NCI-H2107 treated with DMSO at 0.1 percent for 48 hours (cell line): ENCODE data around the gene VWA3B.
"Not testable (repeated sequence)": the region's sequence is repeated elsewhere in the genome, so short reads cannot be mapped to it uniquely, and the experiment has no call there.

Source experiments
- DNase-seq: peaks from one replicate; lab custom pipeline; 2025; ENCODE audit not compliant: unreplicated experiment; lab: John Stamatoyannopoulos, UW

The VWA3B gene, protein sequence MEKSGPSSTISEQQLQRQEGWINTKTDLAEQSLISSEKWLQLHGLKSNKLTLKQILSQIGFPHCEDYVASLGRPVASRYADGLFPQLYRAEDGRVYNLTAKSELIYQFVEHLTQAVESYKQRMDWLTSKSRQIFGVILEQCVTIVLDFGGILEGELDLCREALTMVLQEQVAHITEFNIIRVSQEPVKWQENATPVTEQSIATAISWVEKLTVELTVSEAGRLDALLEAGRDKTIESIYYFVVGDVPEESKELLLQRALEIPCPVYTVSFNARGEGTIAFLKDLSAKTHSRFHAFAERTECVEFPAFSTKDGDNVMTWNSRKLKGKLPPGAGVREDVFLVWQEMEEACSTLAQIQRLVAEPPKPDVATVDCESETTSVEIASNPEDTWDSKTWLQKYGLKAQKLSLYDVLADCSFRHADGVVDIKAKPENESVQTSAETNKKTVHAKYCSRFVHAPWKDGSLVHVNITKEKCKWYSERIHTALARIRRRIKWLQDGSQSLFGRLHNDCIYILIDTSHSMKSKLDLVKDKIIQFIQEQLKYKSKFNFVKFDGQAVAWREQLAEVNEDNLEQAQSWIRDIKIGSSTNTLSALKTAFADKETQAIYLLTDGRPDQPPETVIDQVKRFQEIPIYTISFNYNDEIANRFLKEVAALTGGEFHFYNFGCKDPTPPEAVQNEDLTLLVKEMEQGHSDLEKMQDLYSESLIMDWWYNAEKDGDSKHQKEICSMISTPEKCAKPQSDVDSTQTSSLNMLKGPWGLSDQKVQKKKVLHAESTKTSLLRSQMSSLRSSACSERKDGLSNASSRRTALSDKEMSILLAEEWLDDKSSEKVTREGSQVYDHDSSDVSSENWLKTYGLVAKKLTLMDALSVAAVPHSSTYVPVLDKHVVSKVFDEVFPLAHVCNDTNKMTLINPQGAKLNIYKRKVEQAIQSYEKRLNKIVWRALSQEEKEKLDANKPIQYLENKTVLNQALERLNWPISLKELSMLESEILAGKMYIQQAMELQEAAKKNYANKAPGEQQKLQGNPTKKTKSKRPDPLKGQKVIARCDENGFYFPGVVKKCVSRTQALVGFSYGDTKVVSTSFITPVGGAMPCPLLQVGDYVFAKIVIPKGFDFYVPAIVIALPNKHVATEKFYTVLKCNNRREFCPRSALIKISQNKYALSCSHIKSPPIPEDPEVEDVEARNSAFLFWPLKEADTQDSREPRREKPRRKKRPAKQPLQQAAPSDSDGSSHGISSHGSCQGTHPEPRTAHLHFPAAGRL (N-terminal part only)

DNA sequence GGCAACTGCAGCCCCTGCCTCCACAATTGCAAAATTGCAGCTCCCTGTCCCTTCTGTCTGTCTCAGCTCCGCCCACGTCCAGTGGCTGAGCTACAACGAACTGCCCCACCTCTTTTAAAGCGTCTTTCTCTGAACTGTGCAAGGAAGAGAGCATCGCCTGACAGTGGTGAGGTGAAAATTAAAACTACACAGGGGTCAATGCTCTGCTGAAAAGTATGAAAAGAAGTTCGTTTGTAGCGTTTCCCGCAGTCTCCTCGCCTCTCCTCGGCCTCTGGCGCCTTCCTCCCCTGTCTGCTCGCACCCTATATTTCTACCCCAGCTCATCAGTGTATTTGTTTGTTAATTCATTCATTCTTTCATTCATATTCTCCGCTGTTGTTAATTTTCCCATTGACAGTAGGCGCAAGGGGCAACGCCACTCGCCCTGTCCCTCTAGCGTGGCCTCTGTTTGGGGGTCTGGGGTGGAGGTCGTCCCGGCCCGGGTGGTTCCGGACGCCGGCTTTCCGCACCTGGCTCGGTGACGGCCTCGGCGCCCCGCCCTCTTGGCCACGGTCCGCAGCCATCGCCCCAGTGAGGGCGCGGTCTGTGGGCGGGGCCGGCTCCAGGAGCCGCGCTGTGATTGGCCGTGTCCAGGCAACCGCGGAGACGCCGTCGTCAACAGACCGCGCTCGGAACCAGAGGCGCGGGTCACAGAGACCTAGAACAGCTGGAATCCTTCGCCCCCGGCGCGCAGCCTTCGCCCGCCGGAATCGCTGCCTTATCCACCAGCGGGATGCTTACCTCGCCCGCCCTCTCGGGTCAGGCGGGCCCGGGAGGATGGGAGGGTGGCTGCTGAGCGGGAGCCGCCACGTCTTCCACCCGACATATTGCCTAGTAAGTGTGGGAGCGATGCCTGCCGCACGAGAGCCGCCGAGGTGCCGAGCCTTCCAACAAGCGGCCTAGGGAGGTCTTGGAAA, at the start of gene VWA3B:
TSS of gene VWA3B (plus strand) at position 677 of the 956 bp plus-strand sequence. CDS start 5,926 bp downstream, outside the sequence.
- peak; percentile 42 for DNase-seq

DNA sequence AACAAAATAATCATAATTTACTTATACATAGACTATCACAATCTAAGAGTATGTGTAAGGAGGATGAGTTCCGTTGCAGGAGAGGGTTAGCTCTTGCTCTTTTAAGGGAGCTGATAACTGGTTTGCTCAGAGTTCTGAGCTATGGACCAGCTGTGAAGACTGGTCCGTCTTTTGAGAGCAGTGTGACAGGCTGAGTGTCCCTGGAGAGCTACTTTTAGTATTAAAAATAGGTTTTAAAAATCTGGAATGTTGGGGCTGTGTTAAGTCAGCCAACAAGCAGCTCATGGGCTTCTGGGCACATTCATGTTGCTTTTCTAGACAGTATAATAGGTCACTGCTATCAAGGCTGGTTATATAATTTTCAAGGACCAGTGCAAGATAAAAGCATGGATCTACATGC, 49.8 kb upstream of the VWA3B start:
- DNase-seq: no peak

DNA sequence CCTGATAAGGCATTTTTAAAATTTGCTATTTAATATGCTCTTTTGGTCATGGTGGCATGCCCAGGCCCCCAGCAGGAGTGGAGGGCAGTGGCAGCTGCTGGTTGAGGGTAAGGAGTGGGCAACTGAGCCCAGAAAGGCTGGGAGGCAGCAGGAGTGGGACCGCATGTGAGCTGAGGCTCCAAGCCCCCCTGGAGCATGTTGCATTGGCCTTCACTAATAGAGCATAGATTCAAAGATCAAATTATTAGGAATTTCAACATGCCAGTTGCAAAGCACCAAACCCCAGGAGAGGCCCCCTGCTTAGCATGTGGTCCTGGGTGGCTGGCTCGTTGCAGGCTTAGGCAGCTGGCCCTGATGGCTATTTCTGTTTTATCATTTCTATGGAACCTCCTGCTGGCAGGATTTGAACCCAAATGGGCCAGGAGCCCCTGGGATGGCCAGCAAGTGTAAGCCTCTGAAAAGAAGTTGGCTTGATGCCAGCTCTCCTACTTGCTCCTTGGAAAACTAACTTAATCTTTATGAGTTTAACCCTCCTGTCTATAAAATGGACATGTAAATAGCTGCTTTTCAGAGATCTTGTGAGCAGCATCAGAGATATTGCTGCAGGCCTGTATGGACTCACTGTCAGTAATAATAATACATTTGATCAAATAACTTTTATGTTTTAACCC, 49.2 kb upstream of the VWA3B start:
- DNase-seq: no peak

DNA sequence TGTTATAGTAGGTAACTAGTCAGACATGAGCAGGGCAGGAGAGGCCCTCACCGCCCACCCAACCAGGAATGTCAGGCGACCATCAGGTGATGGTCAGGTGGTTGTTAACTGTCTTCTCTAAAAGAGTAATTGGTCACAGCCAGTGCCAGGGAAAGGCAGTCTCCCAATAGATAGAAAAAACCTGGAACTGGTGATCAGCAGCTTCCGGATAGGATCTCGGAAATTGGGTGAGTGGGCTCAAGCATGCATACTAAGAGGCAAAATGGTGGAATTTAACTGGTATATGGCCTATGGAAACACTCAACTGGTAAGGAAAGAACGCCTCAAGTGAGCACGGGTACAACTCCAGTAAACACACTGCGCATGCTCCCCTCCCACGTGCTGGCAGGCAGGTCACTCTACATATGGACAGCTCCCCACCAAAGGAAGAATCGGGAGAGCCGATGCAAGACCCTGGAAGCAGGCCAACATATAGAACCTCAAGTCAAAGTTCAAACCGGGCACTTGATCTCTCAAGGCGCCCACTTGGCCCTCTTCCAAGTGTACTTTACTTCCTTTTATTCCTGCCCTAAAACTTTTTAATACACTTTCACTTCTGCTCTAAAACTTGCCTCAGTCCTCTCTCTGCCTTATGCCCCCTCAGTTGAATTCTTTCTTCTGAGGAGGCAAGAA, 47.7 kb upstream of the VWA3B start:
- no peak for DNase-seq

DNA sequence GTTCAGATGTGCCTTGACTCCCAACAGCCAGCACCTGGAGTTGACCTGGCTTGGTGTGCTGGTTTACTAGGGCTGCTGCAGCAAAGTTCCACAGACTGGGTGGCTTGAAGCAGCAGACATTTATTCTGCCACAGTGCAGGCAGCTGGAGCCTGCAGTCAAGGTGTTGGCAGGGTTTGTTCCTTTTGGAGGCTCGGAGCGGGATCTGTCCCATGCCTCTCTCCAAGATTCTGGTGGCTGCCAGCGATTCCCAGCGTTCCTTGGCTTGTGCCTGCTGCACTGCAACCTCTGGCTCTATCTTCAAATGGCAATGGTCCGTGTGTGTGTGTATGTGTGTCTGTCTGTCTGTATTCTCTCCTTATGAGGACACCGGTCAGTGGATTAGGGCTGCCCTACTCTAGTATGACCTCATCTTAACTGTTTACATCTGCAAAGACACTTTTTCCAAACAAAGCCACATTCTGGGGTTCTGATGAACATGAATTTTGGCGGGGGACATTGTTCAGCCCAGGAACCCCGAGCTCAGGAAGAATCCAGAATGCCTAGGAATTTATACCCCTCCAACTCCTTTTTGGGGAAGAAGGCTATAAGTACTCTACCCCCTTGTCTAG, 46.5 kb upstream of the VWA3B start:
- DNase-seq: no peak

DNA sequence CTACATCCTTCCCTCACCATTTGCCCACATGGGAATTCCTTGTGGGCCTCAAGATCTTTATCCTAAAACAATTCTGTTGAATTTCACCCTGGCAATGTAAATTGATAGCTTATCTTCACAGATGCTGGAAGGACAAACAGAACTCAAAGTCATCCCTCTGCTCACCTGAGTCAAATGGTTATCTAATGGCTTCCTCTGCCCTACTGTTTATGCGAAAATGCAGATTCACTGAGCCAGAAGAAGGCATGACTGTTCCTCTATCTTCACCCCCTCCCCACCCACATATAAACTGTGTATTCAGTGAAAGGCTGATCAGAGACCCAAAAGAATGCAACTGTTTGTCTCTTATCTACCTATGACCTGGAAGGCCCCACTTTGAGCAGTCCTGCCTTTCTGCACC, 43.9 kb upstream of the VWA3B start:
- no peak for DNase-seq

DNA sequence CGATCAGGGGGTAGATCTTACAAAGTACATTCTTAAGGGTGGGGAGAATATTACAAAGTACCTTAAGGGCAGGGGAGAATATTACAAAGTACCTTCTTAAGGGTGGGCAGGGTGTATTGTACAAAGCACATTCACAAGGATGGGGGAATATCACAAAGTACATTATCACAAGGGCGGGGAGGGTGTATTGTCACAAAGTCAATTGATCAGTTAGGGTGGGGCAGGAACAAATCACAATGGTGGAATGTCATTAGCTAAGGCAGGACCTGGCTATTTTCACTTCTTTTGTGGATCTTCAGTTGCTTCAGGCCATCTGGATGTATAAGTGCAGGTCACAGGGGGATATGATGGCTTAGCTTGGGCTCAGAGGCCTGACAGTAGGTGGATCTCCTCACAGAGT, 42.2 kb upstream of the VWA3B start:
- DNase-seq: not testable (repeated sequence)

DNA sequence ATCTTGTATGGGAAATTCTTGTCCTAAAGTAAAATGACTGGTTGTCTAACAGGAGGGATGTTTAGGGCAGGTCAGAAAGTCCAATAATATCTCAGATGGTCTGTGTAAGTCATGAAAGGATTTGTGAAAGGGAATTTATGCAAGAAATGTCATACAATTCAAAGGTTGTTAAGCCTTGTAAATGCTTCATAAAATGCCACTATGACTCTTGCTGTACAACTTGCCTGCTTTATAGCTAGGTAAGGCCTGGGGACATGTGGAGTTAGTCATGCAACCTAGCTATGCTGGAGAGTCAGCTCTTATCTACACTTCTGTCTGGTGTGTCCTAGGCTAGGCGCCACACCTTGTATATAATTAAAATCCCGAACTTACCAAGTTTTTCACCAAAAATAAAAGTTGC, 36.9 kb upstream of the VWA3B start:
- DNase-seq: no peak

DNA sequence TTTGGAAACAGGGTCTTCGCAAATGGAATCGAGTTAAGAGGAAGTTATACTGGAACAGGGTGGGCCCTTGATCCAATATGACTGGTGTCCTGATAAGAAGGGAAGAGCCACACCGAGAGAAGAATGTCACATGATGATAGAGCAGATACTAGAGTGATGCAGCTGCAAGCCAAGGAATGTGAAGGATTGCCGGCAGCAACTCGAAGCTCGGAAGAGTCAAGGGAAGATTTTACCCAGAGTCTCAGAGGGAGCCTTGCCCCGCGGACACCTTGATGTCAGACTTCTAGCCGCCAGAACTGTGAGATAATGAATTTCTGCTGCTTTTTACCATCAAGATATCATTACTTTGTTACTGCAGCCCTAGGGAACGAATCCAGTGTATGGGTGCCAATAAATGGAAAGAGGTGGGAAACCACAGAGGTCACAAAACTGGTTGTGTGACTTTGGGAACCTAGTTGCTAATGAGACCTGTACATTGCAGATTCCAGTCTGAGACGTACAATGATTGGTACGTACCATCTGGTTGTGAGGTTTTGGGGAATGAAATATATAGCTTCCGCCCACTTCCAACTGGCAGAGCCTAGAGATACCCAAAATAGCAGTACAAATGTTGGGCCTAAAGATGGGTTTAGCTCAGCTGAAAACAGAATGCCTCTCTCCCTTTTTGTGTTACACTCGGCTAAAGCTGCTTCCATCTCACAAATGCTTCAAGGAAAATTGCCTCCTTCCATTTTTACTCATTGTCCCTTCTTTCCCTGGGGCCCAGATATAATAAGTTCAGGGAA, 28.6 kb upstream of the VWA3B start:
- no peak for DNase-seq

DNA sequence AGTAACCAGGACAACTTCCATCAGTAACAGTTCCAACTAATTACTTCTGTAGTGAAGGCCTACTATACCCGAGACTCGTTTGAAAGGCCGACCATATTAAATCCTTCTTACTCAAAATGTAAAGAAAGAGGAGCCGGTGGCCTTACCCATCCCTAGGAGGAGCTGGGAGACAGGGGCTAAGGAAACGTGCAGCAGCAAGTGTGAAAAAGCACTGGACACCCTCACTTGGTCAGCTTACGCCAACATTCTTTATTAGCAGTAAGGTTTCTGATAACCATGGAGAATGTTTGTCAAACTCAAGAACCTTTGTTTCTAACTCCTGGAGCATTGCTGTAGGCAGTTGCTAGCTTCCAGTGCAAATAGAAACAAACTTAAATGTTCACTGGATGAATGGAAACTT, 26.7 kb upstream of the VWA3B start:
- no peak for DNase-seq

DNA sequence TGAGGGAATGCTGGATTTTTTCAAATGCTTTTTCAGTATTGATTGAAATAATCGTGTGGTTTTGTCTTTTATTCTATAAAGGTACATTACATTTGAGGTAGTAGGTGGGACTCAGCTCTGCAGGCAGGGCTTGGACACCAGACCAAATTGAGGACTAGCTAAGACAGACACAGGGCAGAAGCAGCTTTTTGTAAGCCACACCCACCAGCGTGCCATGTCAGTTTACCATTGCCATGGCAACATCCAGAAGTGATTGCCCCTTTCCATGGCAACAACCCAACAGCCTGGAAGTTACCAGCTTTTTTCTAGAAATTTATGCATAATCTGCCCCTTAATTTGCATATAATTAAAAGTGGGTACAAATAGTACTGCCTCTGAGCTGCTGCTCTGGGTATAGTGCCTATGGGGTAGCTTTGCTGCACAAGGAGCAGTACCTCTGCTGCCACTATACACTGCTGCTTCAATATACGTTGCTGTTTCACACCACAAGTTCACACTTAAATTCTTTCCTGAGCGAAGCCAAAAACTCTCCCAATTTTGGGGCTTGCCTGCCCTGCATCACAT, 23.6 kb upstream of the VWA3B start:
- no peak for DNase-seq

DNA sequence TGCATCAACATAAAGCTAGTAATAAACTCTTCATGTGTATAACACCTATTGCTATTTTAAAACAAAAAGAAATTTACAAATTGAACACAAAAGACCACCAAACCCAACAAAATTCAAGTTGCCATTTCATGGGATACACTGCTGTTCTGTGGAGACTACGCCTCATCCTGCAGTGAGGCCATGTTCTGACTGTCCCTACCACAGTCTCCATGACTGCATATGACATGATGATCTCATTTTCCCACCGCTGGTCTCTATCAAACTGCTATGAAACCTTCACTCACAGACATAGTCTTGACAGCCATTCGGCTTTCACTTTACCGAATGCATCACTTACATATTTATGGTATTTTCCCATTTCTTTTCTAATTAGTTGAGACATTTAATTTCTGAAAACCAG, 21.2 kb upstream of the VWA3B start:
- DNase-seq: no peak

DNA sequence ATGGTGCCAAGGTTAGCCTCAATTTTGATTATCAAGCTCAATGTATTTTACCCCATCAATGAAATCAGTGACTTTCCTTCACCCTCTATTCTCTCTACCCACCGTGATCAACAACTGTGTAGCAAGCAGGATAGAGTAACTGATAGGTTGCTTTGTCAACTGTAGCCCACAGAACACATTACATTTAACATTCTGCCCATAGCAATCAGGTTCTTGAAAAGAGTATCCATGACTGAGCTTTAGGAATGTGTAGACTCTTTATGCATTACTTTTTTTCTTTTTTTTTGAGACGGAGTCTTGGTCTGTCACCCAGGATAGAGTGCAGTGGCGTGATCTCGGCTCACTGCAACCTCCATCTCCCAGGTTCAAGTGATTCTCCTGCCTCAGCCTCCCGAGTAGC, 19.8 kb upstream of the VWA3B start:
- no peak for DNase-seq

DNA sequence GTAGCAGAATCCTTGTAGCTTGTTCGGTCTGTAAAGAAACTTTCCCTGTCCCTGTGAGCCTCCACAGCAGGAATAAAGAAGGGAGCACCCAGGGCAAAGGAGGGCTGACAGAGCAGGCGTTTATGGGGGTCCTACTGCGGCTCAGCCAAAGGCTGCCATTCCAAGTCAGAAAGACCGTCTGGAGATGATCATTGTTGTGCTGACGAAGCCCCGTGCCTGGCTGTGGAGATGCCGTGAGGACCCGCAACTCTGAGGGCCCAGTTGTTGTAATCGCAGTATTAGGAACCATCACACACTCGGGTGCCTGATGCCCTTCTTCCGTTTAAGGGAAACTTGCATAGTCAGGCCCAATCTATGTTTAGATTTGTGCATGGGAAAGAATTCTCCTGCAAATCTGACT, 16.9 kb upstream of the VWA3B start:
- no peak for DNase-seq

DNA sequence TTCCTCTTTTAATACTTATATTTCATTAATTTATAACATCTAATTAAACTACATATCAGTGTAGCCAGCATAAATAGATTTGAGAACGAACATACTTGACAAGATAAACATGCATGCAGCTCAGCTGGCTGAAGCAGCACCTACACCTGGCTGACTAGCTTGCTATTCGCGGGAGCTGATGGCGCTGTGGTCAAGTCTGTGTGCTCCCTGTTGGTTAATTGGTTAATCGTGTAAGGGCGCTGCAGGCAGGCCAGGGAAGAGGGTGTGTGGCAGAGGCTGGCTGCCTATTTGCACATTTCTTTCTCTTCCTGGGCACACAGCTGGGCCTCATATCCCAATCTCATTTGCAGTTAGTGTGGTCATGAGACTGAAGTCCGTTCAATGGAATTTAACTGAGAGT, 14.5 kb upstream of the VWA3B start:
- no peak for DNase-seq

DNA sequence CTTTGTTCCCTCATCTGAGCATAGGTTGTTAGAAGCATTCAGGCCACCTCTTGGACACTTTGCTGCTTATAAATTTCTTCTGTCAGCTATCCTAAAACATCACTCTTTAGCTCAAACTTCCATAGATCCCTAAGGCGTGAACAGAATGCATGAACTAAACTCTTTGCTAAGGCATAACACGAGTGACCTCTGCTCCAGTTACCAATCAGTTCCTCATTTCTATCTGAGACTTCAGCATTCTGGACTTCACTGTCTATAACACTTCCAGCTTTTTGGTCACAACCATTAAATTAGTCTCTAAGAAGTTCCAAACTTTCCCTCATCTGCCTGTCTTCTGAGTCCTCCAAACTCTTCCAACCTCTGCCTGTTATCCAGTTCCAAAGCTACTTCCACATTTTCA, 8.3 kb upstream of the VWA3B start:
- no peak for DNase-seq

DNA sequence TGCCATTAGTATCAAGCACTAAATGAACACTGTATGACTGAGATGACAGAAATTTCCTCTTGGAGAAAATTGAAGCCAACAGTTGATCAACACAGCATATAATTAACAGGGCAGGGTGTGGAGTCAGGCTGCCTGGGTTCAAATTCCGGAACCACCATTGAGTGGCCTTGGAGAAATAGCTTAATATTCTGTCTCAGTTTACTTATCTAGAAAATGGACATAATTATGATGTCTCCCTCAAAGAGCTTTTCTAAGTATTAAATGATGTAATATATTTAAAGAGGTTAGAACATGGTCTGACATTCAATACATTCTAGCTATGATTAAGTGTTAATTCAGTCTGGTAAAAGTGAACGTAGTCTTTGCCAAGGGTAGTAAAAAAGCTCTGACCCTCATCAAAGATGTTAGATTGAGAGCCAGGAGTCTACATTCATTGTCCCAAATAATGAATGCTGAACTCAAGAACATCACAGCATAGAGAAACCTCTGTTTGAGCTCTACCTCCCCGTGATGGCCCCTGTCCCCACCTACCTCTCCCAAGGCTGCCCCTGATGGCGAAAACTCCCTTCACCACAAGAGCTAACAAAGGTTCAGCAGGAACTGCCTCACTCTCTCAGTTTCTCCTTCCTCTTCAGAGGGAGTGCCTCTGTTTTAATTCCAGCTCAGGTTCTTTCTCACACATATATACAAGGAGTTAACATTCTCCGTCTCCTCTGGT, 2.7 kb upstream of the VWA3B start:
- no peak for DNase-seq
